Measurements from ENCODE around the gene NUTM2F. TPM values are rescaled to one million over a fixed set of nuclear protein-coding genes. Genes with fewer than 3 reads are reported as not detected.

Gene NUTM2F
- total RNA-seq, 1 experiment from 2014 or later, result not detected

DNA sequence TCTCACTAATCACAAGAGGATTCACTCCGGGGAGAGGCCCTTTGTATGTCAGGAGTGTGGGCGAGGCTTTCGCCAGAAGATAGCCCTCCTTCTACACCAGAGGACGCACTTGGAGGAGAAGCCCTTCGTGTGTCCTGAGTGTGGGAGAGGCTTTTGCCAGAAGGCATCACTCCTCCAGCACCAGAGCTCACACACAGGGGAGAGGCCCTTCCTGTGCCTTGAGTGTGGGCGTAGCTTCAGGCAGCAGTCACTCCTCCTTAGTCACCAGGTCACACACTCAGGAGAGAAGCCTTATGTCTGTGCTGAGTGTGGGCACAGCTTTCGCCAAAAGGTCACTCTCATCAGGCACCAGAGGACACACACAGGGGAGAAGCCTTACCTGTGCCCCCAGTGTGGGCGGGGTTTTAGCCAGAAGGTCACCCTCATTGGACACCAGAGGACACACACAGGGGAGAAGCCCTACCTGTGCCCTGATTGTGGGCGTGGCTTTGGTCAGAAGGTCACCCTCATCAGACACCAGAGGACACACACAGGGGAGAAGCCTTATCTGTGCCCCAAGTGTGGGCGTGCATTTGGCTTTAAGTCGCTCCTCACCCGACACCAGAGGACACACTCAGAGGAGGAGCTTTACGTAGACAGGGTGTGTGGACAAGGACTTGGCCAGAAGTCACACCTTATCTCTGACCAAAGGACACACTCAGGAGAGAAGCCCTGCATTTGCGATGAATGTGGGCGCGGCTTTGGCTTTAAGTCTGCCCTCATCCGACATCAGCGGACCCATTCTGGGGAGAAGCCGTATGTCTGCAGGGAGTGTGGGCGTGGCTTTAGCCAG is 27.8 kb downstream of the NUTM2F start:
- H3K4me2 ChIP-seq (ENCODE audit: low read depth, low read length, poor library complexity, severe bottlenecking), result no peak overlapping the region
- no peak overlapping the region for H3K27ac ChIP-seq (ENCODE audit: low read length)
- no peaks in the 10 kb centered on the region for H3K9me2 ChIP-seq (replicated peaks; ENCODE audit: insufficient read depth, low read length)
- no peak overlapping the region for H2AFZ ChIP-seq (ENCODE audit: low read length)
- H3K36me3 ChIP-seq (ENCODE audit: insufficient read depth, low read length), result peaks cover 3% of the 10 kb centered on the region; the same call in 1 of the 2 replicates
- DNase-seq, result no peak
- no peak overlapping the region for H3K9ac ChIP-seq (ENCODE audit: low read length)
- H3K4me1 ChIP-seq (ENCODE audit: low read length), result no peaks in the 10 kb centered on the region
- no peaks in the 10 kb centered on the region for H4K20me1 ChIP-seq (ENCODE audit: insufficient read depth, low read depth, low read length)
- H3K79me2 ChIP-seq (ENCODE audit: low read length), result no peaks in the 10 kb centered on the region
- no peaks in the 10 kb centered on the region for H3K9me3 ChIP-seq (ENCODE audit: low read length)
- no peaks in the 10 kb centered on the region for H3K27me3 ChIP-seq (ENCODE audit: low read length)
- H3K4me3 ChIP-seq (ENCODE audit: low read length), result no peak overlapping the region

DNA sequence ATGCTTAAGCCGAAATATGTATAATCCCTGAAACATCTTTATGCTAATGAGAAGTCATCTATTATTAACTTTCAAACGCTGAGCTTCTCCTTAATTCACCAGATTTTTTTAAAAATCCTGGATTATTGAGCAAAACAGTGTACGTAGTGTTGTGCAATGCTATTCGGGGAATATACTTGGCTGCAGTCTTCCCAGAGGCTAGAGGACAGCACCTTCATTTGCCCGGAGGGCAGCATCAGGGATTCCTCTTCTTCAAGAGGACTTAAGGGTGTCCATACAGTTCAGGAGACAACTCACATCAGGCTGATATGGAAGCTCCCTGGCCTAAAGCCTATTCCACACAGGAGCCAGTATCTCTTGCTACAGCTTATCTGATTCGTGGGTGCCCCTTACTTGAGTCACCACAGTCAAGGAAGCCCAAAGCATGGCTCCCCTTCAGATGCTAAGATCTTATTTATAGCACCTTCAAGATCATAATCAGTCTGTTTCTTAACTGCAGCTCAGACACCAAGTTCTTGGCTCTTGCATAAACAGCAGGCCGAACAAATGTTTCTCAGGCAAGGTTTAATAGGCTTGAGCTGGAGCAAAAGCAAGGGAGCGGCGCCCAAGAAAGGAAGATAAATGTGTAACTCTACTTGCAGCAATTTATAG is 29.4 kb downstream of the NUTM2F start:
- no peaks in the 10 kb centered on the region for H3K4me1 ChIP-seq (ENCODE audit: low read length)
- H3K4me2 ChIP-seq (ENCODE audit: low read depth, low read length, poor library complexity, severe bottlenecking), result no peak overlapping the region
- no peak overlapping the region for H3K9ac ChIP-seq (ENCODE audit: low read length)

DNA sequence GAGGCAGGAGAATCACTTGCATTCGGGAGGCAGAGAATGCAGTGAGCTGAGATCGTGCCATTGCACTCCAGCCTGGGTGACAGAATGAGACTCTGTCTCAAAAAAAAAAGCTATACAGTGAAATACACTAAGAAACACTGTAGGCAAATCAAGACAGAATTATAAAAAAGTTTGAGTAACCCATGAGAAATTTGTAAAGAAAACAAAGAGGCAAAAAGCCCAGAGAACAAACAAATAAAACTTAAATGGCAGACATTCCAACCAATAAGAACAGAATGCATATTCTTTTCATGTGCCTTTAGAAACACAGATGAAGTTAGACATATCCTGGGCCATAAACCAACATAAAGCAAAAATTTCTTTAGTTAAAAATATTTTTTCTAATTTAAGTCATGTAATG is 38.8 kb downstream of the NUTM2F start:
- Histone ChIP-seq H3K4me2 (ENCODE audit: low read depth, low read length, poor library complexity, severe bottlenecking) (no peak overlapping the region), H3K27me3 (ENCODE audit: low read length) (no peaks in the 10 kb centered on the region), H3K27ac (ENCODE audit: low read length) (no peak overlapping the region), H2AFZ (ENCODE audit: low read length) (no peak overlapping the region), H3K4me1 (ENCODE audit: low read length) (no peaks in the 10 kb centered on the region; the same call in 1 of the 2 replicates), H3K4me3 (ENCODE audit: low read length) (no peak overlapping the region), H3K9ac (ENCODE audit: low read length) (no peak overlapping the region), H3K9me3 (ENCODE audit: low read length) (no peaks in the 10 kb centered on the region), H3K9me2 (replicated peaks; ENCODE audit: insufficient read depth, low read length) (no peaks in the 10 kb centered on the region), H4K20me1 (ENCODE audit: insufficient read depth, low read depth, low read length) (no peaks in the 10 kb centered on the region), H3K36me3 (ENCODE audit: insufficient read depth, low read length) (peaks cover 21% of the 10 kb centered on the region), H3K79me2 (ENCODE audit: low read length) (peaks cover 17% of the 10 kb centered on the region)
- no peak for DNase-seq

More for the DNA sequence above, 29.4 kb downstream of the NUTM2F start:
- DNase-seq, result no peak
- Histone ChIP-seq H3K4me3 (ENCODE audit: low read length) (no peak overlapping the region), H3K27me3 (ENCODE audit: low read length) (no peaks in the 10 kb centered on the region), H3K36me3 (ENCODE audit: insufficient read depth, low read length) (peaks cover 5% of the 10 kb centered on the region; the same call in 1 of the 2 replicates), H3K9me2 (replicated peaks; ENCODE audit: insufficient read depth, low read length) (no peaks in the 10 kb centered on the region), H2AFZ (ENCODE audit: low read length) (no peak overlapping the region), H3K9me3 (ENCODE audit: low read length) (no peaks in the 10 kb centered on the region), H3K79me2 (ENCODE audit: low read length) (no peaks in the 10 kb centered on the region), H4K20me1 (ENCODE audit: insufficient read depth, low read depth, low read length) (no peaks in the 10 kb centered on the region), H3K27ac (ENCODE audit: low read length) (no peak overlapping the region)

DNA sequence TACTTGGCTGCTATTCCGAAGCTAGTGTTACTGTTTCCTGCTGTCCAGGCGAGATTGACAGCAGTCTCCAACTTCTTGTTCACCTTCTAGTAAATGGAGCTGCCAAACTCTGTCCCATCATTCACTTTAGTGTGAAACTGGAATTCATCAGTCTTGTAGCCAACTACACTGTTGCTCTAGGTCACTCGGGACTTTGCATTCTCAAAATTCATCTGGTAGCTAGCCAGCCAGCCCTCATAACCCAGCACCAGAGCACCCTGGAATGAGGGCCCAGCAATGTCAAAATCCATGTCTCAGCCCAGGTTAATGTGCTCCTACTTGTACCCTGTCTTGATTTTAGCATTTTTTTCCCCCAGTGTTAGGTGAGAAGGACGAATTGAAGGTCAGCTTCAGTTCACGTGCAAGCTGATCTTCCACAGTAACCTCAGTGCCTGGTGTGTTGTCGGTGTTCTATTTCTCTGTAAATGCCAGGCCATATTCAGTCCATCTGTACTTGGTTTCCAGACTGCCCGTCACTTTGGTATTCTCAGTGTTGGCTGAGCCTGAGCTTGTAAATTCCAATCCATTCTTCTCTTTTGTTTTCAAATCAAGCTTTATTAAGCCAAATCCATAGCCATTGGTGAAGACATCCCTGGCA is 40.4 kb downstream of the NUTM2F start:
- no peaks in the 10 kb centered on the region for H3K9me2 ChIP-seq (replicated peaks; ENCODE audit: insufficient read depth, low read length)
- DNase-seq, result no peak

DNA sequence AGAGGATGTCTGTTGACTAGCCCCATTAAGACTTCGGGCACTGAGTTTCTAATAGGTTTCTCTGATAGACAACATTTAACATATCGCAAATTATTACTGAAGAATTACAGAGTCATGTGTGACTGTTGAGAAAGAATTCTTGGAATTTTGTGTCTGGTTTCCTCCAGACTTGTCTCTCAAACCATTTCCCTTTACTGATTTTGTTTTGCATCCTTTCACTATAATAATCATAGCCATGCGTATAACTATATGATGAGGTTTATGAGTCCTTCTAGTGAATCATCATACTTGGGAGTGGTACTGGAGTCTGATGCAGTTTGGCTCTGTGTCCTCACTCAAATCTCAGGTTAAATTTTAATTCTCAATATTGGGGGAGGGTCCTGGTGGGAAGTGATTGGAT is 42.3 kb downstream of the NUTM2F start:
- no peaks in the 10 kb centered on the region for H3K27me3 ChIP-seq (ENCODE audit: low read length)

More for the DNA sequence above, 40.4 kb downstream of the NUTM2F start:
- Histone ChIP-seq H3K4me3 (ENCODE audit: low read length) (no peak overlapping the region), H3K27ac (ENCODE audit: low read length) (no peak overlapping the region), H3K79me2 (ENCODE audit: low read length) (peaks cover 20% of the 10 kb centered on the region), H3K36me3 (ENCODE audit: insufficient read depth, low read length) (peaks cover 22% of the 10 kb centered on the region), H3K4me2 (ENCODE audit: low read depth, low read length, poor library complexity, severe bottlenecking) (no peak overlapping the region), H3K4me1 (ENCODE audit: low read length) (no peaks in the 10 kb centered on the region; the same call in 1 of the 2 replicates), H3K27me3 (ENCODE audit: low read length) (no peaks in the 10 kb centered on the region), H4K20me1 (ENCODE audit: insufficient read depth, low read depth, low read length) (no peaks in the 10 kb centered on the region), H3K9me3 (ENCODE audit: low read length) (no peaks in the 10 kb centered on the region), H2AFZ (ENCODE audit: low read length) (no peak overlapping the region), H3K9ac (ENCODE audit: low read length) (no peak overlapping the region)

DNA sequence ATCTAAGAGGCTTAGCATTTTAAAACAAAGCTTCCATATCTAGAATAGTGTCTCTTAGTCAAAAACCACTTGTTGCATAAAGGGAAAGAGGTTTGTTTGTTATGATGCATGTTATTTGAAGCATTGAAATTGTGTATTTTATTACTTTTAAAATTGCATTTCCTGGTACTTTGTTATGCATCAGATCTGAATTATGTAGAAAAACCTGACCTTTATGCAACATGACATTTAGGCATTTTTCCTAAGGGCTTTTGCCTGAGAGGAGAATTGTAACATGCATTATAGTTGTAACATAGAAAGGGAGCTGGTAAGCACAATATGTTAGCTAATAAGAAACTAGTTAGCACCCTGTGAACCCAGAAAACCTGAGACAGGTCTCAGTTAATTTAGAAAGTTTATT is 47.3 kb downstream of the NUTM2F start:
- H2AFZ ChIP-seq (ENCODE audit: low read length), result no peak overlapping the region
- H4K20me1 ChIP-seq (ENCODE audit: insufficient read depth, low read depth, low read length), result no peaks in the 10 kb centered on the region
- peaks cover 43% of the 10 kb centered on the region for H3K79me2 ChIP-seq (ENCODE audit: low read length)
- no peak for DNase-seq
- H3K4me1 ChIP-seq (ENCODE audit: low read length), result no peaks in the 10 kb centered on the region
- H3K9me3 ChIP-seq (ENCODE audit: low read length), result peaks cover 12% of the 10 kb centered on the region
- no peak overlapping the region for H3K9ac ChIP-seq (ENCODE audit: low read length)
- no peak overlapping the region for H3K4me3 ChIP-seq (ENCODE audit: low read length)
- no peak overlapping the region for H3K27ac ChIP-seq (ENCODE audit: low read length)
- peaks cover 47% of the 10 kb centered on the region for H3K36me3 ChIP-seq (ENCODE audit: insufficient read depth, low read length)
- H3K9me2 ChIP-seq (replicated peaks; ENCODE audit: insufficient read depth, low read length), result no peaks in the 10 kb centered on the region
- no peak overlapping the region for H3K4me2 ChIP-seq (ENCODE audit: low read depth, low read length, poor library complexity, severe bottlenecking)
- H3K27me3 ChIP-seq (ENCODE audit: low read length), result no peaks in the 10 kb centered on the region

More for the DNA sequence above, 42.3 kb downstream of the NUTM2F start:
- H3K79me2 ChIP-seq (ENCODE audit: low read length), result peaks cover 20% of the 10 kb centered on the region
- H3K4me3 ChIP-seq (ENCODE audit: low read length), result no peak overlapping the region
- H3K27ac ChIP-seq (ENCODE audit: low read length), result no peak overlapping the region
- peaks cover 19% of the 10 kb centered on the region for H3K36me3 ChIP-seq (ENCODE audit: insufficient read depth, low read length)
- no peaks in the 10 kb centered on the region for H4K20me1 ChIP-seq (ENCODE audit: insufficient read depth, low read depth, low read length)
- H3K9me2 ChIP-seq (replicated peaks; ENCODE audit: insufficient read depth, low read length), result no peaks in the 10 kb centered on the region
- no peak for DNase-seq
- no peak overlapping the region for H3K9ac ChIP-seq (ENCODE audit: low read length)
- H3K4me1 ChIP-seq (ENCODE audit: low read length), result no peaks in the 10 kb centered on the region
- no peaks in the 10 kb centered on the region for H3K9me3 ChIP-seq (ENCODE audit: low read length)
- H3K4me2 ChIP-seq (ENCODE audit: low read depth, low read length, poor library complexity, severe bottlenecking), result no peak overlapping the region
- H2AFZ ChIP-seq (ENCODE audit: low read length), result no peak overlapping the region

DNA sequence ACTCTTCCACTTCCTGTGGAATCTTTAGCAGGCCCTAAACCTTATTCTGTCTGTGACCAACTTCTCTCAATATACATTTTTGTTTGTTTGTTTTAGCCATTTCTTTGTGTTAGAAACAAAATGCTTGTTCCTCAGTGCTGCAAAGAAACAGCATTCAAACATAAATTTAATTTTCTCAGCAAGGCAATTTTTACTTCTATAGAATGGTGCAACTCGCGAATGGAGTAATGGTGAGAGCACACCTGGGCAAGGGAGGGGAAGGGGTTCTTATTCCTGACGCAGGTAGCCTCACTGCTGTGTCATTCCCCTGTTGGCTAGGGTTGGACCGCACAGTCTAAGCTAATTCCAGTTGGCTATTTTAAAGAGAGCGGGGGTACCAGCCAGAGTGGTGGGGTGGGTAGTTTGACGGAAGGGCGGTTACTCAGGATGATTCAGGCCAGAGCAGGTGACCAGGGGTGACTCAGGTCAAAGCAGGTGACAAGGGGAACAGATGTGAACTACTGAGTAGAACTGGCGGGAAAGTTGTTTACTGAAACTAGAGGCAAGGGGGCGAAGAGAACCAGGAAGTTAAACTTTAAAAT is 47.9 kb downstream of the NUTM2F start:
- Histone ChIP-seq H3K27ac (ENCODE audit: low read length) (no peak overlapping the region), H3K79me2 (ENCODE audit: low read length) (peaks cover 48% of the 10 kb centered on the region), H2AFZ (ENCODE audit: low read length) (no peak overlapping the region), H3K9me3 (ENCODE audit: low read length) (peaks cover 12% of the 10 kb centered on the region), H4K20me1 (ENCODE audit: insufficient read depth, low read depth, low read length) (no peaks in the 10 kb centered on the region), H3K9ac (ENCODE audit: low read length) (no peak overlapping the region), H3K4me1 (ENCODE audit: low read length) (no peaks in the 10 kb centered on the region), H3K36me3 (ENCODE audit: insufficient read depth, low read length) (peaks cover 44% of the 10 kb centered on the region), H3K4me2 (ENCODE audit: low read depth, low read length, poor library complexity, severe bottlenecking) (no peak overlapping the region), H3K9me2 (replicated peaks; ENCODE audit: insufficient read depth, low read length) (no peaks in the 10 kb centered on the region), H3K27me3 (ENCODE audit: low read length) (no peaks in the 10 kb centered on the region), H3K4me3 (ENCODE audit: low read length) (no peak overlapping the region)
- no peak for DNase-seq

All from Karpas-422 (cell line).